AG08395 (cell line): ENCODE results near the gene CTSK.
"Not testable (repeated sequence)": the region's sequence is repeated elsewhere in the genome, so short reads cannot be mapped to it uniquely, and the experiment has no call there.

Source experiments
- DNase-seq: peaks from one replicate; pipeline ENCODE4 v3.0.0; 2012; ENCODE audit warnings: mixed read lengths, low spot score

Gene CTSK

GRCh38 chr1:150807249-150808023 is 624 bp downstream of the CTSK start:
- peak; percentile 33 for DNase-seq

DNA sequence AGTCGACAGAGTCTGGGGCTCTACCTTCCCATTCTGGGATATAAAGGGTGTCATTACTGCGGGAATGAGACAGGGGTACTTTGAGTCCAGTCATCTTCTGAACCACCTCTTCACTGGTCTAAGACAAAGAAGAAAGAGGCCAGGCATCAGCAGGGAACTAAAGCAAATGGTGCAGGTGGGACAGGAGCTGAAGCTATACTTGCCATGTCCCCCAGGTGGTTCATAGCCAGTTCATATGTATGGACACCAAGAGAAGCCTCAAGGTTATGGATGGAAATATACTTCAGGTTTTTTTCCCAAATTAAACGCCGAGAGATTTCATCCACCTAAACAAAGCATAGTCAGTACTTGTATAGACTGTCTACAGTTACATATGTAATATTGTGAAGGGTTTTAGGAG is 2.2 kb downstream of the CTSK start:
- DNase-seq, result no peak

- no peak for DNase-seq
Observed at GRCh38 chr1:150804671-150805070, 3.4 kb downstream of the CTSK start.

DNA sequence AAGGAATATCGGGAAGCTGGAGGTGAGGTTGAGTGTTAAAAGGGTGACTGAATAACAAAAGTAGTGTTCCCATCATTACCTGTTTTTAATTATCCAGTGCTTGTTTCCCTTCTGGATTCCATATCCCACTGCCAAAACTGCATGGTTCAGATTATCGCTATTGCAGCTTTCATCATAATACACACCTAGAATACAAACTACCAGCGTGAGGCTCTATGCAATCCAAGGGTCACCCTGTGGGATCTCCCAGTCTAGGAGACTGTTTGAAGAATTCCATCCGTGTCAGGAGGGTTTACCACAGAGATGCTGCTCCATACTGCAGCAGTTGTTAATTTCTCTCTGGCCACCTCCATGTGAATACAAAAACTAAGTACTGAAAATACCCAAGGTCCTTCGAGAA is 9.0 kb downstream of the CTSK start:
- no peak for DNase-seq

DNA sequence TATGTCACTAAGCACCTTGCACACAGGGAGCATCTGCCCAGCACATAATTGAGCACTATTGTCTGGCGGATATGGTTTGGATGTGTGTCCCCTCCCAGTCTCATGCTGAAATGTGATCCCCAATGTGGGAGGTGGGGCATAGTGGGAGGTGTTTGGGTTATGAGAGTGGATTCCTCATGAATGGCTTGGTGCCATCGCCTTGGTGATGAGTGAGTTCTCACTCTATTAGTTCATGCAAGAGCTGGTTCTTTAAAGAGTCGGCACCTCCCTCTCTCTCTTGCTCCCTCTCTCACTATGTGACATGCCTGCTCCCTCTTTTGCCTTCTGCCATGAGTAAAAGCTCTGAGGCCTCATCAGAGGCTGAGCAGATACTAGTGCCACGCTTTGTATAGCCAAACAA is 9.5 kb downstream of the CTSK start:
- DNase-seq, result no peak

- no peak for DNase-seq
Observed at GRCh38 chr1:150796374-150796773, 11.7 kb downstream of the CTSK start.

DNA sequence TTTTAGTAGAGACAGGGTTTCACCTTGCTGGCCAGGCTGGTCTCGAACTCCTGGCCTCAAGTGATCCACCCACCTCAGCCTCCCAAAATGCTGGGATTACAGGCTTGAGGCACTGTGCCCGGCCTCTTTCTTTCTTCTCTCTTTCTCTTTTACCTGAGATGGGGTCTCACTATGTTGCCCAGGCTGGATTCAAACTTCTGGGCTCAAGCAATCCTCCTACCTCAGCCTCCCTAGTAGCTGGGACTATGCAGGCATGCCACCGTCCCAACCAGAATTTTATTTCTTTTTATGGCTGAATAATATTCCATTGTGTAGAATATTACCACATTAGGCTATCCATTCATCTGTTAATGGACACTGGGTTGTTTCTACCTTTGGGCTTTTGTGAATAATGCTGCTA is 14.3 kb downstream of the CTSK start:
- DNase-seq, result not testable (repeated sequence)

- no peak for DNase-seq
Observed at GRCh38 chr1:150793221-150793620, 14.8 kb downstream of the CTSK start.

DNA sequence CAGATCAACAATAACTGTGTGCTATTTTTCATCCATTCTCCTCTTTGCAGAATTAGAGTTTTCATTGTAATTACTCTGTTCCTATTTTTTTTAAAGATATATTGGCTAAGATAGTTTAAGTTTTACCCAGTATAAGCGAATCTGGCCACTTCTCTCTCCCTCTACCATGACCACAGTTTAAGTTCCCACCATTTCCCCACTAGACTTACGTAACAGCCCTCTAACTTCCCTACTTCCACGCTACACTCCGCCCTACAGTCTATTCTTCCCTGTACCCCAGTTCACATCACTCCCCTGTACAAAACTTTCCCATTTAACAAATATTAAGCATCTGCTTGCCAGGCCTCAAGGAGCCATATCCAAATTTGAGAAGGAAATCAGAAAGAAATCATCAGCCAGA is 16.5 kb downstream of the CTSK start:
- DNase-seq, result no peak

DNA sequence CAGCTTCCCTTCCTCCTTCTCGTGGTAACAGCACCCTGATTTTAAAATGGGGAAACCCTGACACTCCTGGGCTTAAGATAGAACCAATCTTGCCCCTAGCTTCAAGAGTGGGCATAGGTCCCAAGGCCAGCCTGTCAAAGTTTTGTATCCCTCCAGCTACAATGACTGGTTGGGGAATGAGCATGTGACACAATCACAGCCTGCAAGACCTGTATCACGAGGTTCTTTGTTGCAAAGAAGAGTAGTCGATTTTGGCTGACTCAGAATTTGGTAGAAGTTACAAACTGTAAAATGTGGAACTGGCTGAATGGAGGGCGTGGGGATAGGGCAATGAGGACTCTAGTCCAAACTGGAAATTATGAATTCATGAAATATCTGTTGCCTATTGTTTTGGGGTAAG is 18.7 kb downstream of the CTSK start:
- DNase-seq, result no peak

DNA sequence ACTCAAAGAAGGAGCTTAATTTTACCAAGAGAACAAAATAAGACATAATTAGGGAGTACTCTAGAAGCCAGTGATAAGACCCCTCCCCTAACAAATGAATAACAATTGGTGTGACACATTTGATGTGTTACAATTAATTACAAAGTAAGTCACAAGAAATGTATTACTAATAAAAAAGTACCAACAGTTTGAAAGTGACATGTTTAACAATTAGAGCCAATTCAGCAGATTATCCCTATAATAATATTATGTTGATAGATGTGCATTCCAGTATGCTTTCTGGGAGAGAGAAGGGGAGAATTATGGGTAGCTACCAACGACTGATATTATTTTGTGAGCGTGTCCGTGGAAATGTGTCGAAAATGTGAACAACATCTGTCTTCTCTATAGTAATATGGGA is 19.1 kb downstream of the CTSK start:
- DNase-seq, result no peak

DNA sequence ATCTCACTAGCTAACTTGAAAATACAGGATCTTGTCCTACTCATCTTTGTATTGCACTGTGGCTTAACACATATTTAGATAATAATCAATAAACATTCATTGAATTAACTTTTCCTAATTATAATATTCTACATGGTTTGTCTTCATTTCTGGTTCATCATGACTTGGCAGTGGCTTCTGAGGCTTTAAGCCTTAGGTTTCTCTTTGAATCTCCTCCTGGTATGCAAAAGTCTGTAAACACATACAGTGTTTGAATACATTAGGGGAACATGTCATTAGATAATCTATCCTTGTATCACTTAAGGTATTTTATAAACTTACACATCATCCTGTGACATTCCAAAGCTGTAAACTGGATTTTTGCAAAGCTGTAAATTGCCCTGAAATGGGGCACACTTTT is 20.6 kb downstream of the CTSK start:
- no peak for DNase-seq

- DNase-seq, result no peak
Observed at GRCh38 chr1:150780510-150780909, 27.6 kb downstream of the CTSK start.

- DNase-seq, result no peak
Observed at GRCh38 chr1:150778409-150778808, 29.7 kb downstream of the CTSK start.

DNA sequence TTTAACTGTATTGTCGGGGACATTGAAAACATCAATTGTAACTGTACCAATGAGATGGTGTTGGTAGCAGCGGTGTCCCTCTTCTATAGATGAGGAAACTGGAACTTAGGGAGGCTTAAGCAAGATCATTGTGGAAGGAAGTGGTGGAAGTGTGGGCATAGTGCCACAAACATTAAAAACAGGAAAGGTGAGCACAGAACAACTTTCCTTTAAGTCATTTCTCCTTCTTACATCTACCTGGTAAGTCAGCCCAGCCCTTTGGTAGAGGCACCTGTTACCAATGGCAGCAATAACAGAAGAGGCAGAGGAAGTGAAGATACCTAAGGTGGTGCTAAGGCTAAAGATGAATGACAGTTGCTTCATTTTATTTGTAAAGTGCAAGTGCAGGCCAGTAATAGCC is 30.5 kb downstream of the CTSK start:
- DNase-seq, result no peak

DNA sequence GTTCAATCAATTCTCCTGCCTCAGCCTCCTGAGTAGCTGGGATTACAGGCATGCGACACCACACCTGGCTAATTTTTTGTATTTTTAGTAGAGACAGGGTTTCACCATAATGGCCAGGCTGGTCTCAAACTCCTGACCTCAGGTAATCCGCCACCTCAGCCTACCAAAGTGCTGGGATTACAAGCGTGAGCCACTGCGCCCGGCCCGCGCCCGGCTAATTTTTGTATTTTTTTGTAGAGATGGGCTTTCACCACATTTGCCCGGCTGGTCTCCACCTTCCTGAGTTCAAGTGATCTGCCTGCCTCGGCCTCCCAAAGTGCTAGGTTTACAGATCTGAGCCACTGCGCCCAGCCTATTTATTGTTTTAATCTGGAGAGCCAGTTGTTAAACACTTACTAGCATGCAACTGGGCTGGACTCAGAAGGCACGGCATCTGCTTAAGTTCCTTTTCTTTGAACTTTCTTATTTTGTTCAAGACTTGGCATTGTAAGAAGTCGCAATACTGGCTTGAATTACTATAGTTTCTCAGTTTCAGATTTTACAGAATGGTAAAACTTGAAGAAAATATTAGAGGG is 32.0 kb downstream of the CTSK start:
- DNase-seq, result not testable (repeated sequence)

GRCh38 chr1:150775276-150775675 is 32.8 kb downstream of the CTSK start:
- DNase-seq, result no peak

GRCh38 chr1:150772326-150772725 is 35.7 kb downstream of the CTSK start:
- DNase-seq, result no peak

DNA sequence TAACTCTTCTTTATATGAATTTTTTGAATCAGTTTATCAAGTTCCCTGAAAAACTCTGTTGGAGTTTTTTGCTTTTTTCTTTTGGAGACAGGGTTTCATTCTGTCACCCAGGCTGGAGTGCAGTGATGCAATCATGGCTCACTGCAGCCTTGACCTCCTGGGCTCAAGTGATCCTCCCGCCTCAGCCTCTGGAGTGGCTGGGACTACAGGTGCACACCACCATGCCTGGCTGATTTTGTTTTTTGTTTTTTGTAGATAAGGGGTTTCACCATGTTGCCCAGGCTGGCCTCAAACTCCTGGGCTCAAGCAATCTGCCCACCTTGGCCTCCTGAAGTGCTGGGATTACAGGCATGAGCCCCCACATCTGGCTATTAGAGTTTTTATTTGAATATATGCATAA is 40.4 kb downstream of the CTSK start:
- DNase-seq, result not testable (repeated sequence)

DNA sequence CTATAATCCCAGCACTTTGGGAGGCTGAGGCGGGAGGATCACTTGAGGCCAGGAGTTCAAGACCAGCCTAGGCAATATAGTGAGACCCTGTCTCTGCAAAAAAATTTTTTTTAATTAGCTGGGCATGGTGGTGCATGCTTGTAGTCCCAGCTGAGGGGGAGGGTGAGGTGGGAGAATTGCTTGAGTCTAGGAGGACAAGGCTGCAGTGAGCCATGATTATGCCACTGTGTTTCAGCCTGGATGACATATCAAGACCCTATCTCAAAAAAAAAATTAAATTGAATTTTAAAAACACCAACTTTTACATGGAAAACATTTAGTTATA is 42.1 kb downstream of the CTSK start:
- DNase-seq, result not testable (repeated sequence)

GRCh38 chr1:150765296-150765976 is 42.6 kb downstream of the CTSK start, which contains the start of gene CTSS:
Gene CTSS (minus strand): TSS chr1:150765778. CDS start chr1:150764763, 1,015 bp downstream.
- DNase-seq, result no peak

DNA sequence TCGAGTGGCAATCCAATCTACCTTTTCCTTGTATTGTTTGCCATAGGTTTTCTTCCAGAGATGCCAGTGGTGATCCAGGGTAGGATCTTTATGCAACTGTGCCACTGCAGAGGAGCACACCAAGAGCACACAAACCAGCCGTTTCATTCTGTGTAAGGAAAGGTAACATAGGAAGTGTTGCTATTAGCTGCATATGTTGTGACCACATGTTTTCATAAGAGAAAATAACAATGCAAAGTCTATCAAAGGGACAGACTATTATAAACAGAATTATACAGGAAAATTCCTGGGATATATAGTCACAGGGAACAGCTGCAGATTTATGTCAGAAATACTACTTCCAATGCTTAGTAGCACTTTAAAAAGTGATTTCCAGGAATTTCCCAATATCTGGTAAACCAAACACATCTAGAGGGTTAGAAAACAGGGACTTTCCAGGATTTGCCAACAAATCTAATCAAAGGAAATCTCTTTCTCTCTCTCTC is 43.4 kb downstream of the CTSK start:
- DNase-seq, result peak; percentile 25

- no peak for DNase-seq
Observed at GRCh38 chr1:150763018-150763417, 45.0 kb downstream of the CTSK start.
